ENCODE data around the gene SNRPB2. TPM values are rescaled to one million over a fixed set of nuclear protein-coding genes. Genes with fewer than 3 reads are reported as not detected.

The SNRPB2 gene
- total RNA-seq, 2 experiments from 2014 or later = 86.1 to 99.6 TPM

- Mint-ChIP-seq H3K4me1 (peaks cover 29% of the 10 kb centered on the region), H3K27ac (peak overlapping the region; percentile 55), H3K36me3 (peaks cover 18% of the 10 kb centered on the region), H3K27me3 (peaks cover 40% of the 10 kb centered on the region), H3K9me3 (ENCODE audit: low read depth) (peaks cover 8% of the 10 kb centered on the region), H3K4me3 (no peak overlapping the region)
- CTCF ChIA-PET = interaction anchor here (1.0 to 2.0 kb wide), 5 partner anchors 12 to 52 kb away, joined by 3 to 5 read pairs (median 4); no protein-coding TSS in a partner anchor
- DNase-seq (peak; percentile 60), ATAC-seq (peak; percentile 84)
Measured at GRCh38 chr20:16709017-16709416, 20.8 kb upstream of the SNRPB2 start.

DNA sequence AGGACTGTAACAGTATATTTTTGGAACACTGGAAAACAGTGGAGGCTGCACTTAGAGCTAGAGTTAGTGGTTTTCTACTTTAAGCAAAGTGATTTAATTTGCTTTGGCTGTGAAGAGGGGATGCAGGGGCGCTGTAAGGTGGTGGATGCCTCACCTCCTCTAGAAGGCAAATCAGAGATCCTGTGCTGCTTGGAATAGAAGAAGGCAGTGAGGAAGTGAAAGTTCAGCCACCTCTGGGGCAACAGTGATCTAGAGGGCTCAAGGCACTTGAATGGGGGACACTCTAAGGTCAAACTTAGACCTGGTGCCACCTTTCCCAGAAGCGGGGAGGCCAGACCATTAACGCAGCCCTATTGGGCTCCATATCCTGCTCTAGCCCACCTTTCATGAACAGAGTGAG is 19.0 kb upstream of the SNRPB2 start:
- H3K27me3 Mint-ChIP-seq = peaks cover 42% of the 10 kb centered on the region
- H3K4me1 Mint-ChIP-seq = peaks cover 29% of the 10 kb centered on the region
- DNase-seq (no peak), ATAC-seq (no peak)
- CTCF ChIA-PET = no interaction called here
- H3K9me3 Mint-ChIP-seq (ENCODE audit: low read depth) = peaks cover 6% of the 10 kb centered on the region
- H3K27ac Mint-ChIP-seq = no peak overlapping the region
- H3K36me3 Mint-ChIP-seq = peaks cover 14% of the 10 kb centered on the region
- H3K4me3 Mint-ChIP-seq = no peak overlapping the region

- DNase-seq (no peak), ATAC-seq (no peak)
- H3K4me1 Mint-ChIP-seq = peaks cover 29% of the 10 kb centered on the region
- H3K27me3 Mint-ChIP-seq = peaks cover 44% of the 10 kb centered on the region
- H3K36me3 Mint-ChIP-seq = peaks cover 10% of the 10 kb centered on the region
- H3K9me3 Mint-ChIP-seq (ENCODE audit: low read depth) = peaks cover 3% of the 10 kb centered on the region
- no peak overlapping the region for H3K27ac Mint-ChIP-seq
- CTCF ChIA-PET = no interaction called here
- no peak overlapping the region for H3K4me3 Mint-ChIP-seq
Measured at GRCh38 chr20:16711661-16712258, 18.1 kb upstream of the SNRPB2 start.

GRCh38 chr20:16712511-16712947 is 17.3 kb upstream of the SNRPB2 start:
- DNase-seq = no peak
- no peaks in the 10 kb centered on the region for H3K9me3 Mint-ChIP-seq (ENCODE audit: low read depth)
- H3K4me3 Mint-ChIP-seq = no peak overlapping the region
- no peak for ATAC-seq
- H3K27ac Mint-ChIP-seq = no peak overlapping the region
- peaks cover 28% of the 10 kb centered on the region for H3K4me1 Mint-ChIP-seq
- peaks cover 47% of the 10 kb centered on the region for H3K27me3 Mint-ChIP-seq
- CTCF ChIA-PET = no interaction called here
- peaks cover 7% of the 10 kb centered on the region for H3K36me3 Mint-ChIP-seq

GRCh38 chr20:16713066-16713465 is 16.8 kb upstream of the SNRPB2 start:
- Mint-ChIP-seq H3K4me1 (peaks cover 22% of the 10 kb centered on the region), H3K27ac (no peak overlapping the region), H3K27me3 (peaks cover 47% of the 10 kb centered on the region), H3K36me3 (peaks cover 3% of the 10 kb centered on the region), H3K9me3 (ENCODE audit: low read depth) (no peaks in the 10 kb centered on the region), H3K4me3 (no peak overlapping the region)
- ATAC-seq (no peak), DNase-seq (no peak)
- CTCF ChIA-PET = interaction anchor here (1.5 kb wide), 1 partner anchor 16 kb away, joined by 3 read pairs; no protein-coding TSS in a partner anchor

- peaks cover 10% of the 10 kb centered on the region for H3K4me1 Mint-ChIP-seq
- H3K27me3 Mint-ChIP-seq = peaks cover 53% of the 10 kb centered on the region
- H3K27ac Mint-ChIP-seq = no peak overlapping the region
- no peaks in the 10 kb centered on the region for H3K9me3 Mint-ChIP-seq (ENCODE audit: low read depth)
- CTCF ChIA-PET = interaction anchor here (1.5 kb wide), 1 partner anchor 15 kb away, joined by 3 read pairs; no protein-coding TSS in a partner anchor
- H3K36me3 Mint-ChIP-seq = no peaks in the 10 kb centered on the region
- no peak overlapping the region for H3K4me3 Mint-ChIP-seq
- ATAC-seq (no peak), DNase-seq (no peak)
Measured at GRCh38 chr20:16714242-16714641, 15.6 kb upstream of the SNRPB2 start.

DNA sequence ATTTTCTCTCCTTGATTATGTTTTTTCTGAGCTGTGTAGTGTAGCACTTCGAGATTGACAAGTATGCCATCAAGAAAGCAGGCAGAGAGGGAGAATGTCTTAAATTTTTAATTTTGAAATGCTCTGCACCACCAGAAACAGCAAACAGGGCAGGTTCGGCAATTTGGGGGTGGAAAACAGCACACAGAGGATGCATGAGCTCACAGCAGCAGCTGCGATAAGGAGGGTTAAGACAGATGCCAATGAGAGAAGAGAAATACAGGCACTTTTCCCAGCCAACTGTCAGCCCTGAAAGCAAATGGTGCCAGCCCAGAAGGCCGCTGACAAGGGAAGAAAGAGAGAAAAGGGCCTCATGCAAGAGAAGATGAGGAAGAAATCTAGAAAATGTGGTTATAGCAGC is 15.1 kb upstream of the SNRPB2 start:
- Mint-ChIP-seq H3K27me3 (peaks cover 57% of the 10 kb centered on the region), H3K4me1 (peaks cover 5% of the 10 kb centered on the region), H3K36me3 (no peaks in the 10 kb centered on the region), H3K27ac (no peak overlapping the region), H3K9me3 (ENCODE audit: low read depth) (no peaks in the 10 kb centered on the region), H3K4me3 (no peak overlapping the region)
- DNase-seq (no peak), ATAC-seq (no peak)
- CTCF ChIA-PET = no interaction called here

GRCh38 chr20:16719421-16719820 is 10.4 kb upstream of the SNRPB2 start:
- Mint-ChIP-seq H3K27me3 (peaks cover 70% of the 10 kb centered on the region), H3K4me3 (no peak overlapping the region), H3K9me3 (ENCODE audit: low read depth) (no peaks in the 10 kb centered on the region), H3K36me3 (no peaks in the 10 kb centered on the region), H3K4me1 (no peaks in the 10 kb centered on the region), H3K27ac (no peak overlapping the region)
- ATAC-seq (no peak), DNase-seq (no peak)
- CTCF ChIA-PET = interaction anchor here (2.1 kb wide), 1 partner anchor 11 kb away, joined by 5 read pairs; no protein-coding TSS in a partner anchor

DNA sequence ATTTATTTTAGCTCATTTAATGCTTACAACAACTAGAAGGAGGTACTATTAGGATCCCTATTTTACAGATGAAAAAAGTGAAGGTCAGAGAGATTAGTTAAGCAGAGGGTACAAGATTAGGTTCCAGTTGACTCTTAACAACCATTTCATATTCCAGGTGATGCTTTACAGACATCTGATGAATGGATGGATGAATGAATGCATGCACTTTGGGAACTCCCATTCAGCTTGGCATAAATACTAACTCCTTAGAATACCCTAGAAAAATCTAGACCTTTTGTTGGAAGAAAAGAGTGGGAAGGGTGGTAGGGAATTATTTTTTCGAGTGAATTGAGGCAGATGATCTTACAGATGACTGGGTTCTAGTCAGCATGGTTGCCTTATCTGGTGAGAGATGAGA is 746 bp upstream of the SNRPB2 start:
- ATAC-seq = no peak
- CTCF ChIA-PET = interaction anchor here (0.9 kb wide), 1 partner anchor 15 kb away, joined by 3 read pairs; no protein-coding TSS in a partner anchor
- Mint-ChIP-seq H3K36me3 (peaks cover 30% of the 10 kb centered on the region), H3K4me3 (peak overlapping the region; percentile 90), H3K9me3 (ENCODE audit: low read depth) (peaks cover 3% of the 10 kb centered on the region), H3K4me1 (peaks cover 43% of the 10 kb centered on the region), H3K27ac (peak overlapping the region; percentile 99), H3K27me3 (peaks cover 28% of the 10 kb centered on the region)
- DNase-seq = no peak

DNA sequence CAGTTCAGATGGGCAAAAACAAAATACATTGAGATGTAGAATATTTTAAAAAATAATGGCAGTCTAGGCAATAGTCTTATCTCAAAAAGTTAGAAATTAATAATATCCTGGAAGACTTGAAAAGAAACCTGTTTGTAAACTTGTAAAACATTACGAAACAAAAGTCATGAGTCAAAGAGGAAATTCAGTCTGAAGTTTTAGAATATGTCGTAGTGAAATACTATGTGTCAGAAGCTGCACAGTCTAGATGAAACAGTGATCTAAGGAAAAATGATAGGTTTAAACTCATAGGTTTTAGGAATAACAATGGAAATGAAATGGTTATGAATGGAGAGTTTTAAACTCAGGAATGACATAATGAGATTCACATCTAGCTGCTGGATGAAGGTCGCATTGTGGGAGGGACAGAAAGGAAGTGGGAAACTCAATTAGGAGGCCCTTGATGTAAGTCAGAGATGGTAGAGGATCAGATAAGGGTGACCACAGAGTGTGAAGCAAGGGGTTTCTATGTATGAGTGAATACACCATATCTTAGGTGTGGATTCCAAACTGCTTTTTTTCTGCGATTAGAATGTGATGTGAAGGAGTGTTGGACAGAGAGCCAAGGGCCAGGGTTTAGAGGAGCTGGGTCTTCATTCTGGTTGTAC is 2.8 kb downstream of the SNRPB2 start:
- Mint-ChIP-seq H3K4me3 (peak overlapping the region; percentile 32), H3K27me3 (peaks cover 6% of the 10 kb centered on the region), H3K9me3 (ENCODE audit: low read depth) (peaks cover 3% of the 10 kb centered on the region), H3K4me1 (peaks cover 63% of the 10 kb centered on the region), H3K27ac (peak overlapping the region; percentile 75), H3K36me3 (peaks cover 60% of the 10 kb centered on the region)
- CTCF ChIA-PET = interaction anchor here (1.5 kb wide), 1 partner anchor 24 kb away, joined by 4 read pairs; no protein-coding TSS in a partner anchor
- peak; percentile 65 for DNase-seq
- ATAC-seq = peak; percentile 59

DNA sequence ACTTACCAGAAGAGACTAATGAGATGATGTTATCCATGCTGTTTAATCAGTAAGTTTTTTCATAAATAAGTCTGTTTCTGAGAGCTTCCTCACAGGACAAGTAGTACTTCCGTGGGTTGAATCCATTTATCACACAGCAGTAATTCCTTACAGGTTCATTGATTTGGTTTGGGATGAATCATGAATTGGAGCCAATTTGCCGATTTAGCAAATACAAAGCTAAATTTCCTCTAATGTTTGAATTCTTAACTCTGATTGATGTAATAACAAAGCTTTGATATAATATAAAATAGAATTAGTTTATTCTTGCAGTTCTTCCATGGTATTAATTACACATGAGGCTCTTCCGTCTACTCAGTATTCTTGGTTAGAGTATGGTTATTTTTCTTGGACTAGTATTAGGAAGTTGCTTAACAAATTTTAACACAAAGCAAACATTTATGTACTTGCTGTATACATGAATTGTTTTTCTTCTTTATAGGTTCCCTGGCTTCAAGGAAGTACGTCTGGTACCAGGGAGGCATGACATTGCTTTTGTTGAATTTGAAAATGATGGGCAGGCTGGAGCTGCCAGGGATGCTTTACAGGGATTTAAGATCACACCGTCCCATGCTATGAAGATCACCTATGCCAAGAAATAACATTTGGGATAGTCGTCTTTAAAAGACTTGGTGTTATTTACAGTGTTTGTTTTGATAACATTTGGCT is 10.7 kb downstream of the SNRPB2 start:
- H3K4me3 Mint-ChIP-seq = no peak overlapping the region
- CTCF ChIA-PET = interaction anchor here (0.7 to 1.0 kb wide), 2 partner anchors 11 to 35 kb away, joined by 3 read pairs; no protein-coding TSS in a partner anchor
- peaks cover 48% of the 10 kb centered on the region for H3K36me3 Mint-ChIP-seq

DNA sequence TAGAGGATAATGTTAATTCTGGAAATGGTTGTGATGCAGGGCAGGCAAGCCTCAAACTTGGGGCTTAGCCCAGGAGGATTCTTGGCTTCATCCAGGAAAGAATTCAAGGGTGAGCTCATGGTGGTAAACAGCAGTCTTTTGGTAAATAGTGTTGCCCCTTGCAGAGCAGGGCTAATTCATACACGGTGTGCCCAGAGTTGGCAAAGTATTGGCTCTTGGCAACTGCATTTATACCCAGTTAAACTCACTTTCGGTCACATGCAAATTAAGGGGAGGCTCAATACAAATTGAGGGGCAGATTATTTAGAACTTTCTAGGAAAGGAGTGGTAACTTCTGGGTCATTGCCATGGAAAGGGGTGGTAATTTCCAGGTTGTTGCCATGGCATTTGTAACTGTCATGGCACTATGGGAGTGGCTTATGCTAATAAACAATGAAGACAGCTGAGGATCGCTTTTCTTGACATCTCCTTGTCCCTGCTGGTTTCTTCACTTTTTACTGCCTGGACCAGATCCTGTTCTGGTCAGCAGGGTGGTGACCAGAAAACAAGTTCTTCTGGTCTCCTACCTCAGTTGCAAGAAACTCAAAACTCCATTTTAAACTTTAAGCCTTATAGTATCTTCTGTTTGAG is 14.5 kb downstream of the SNRPB2 start:
- CTCF ChIA-PET = no interaction called here
- no peak for ATAC-seq
- no peaks in the 10 kb centered on the region for H3K9me3 Mint-ChIP-seq (ENCODE audit: low read depth)

More for the DNA sequence above, 10.7 kb downstream of the SNRPB2 start:
- no peak overlapping the region for H3K27ac Mint-ChIP-seq
- no peak for DNase-seq
- no peaks in the 10 kb centered on the region for H3K9me3 Mint-ChIP-seq (ENCODE audit: low read depth)
- ATAC-seq = no peak
- peaks cover 6% of the 10 kb centered on the region for H3K4me1 Mint-ChIP-seq
- H3K27me3 Mint-ChIP-seq = peaks cover 4% of the 10 kb centered on the region

DNA sequence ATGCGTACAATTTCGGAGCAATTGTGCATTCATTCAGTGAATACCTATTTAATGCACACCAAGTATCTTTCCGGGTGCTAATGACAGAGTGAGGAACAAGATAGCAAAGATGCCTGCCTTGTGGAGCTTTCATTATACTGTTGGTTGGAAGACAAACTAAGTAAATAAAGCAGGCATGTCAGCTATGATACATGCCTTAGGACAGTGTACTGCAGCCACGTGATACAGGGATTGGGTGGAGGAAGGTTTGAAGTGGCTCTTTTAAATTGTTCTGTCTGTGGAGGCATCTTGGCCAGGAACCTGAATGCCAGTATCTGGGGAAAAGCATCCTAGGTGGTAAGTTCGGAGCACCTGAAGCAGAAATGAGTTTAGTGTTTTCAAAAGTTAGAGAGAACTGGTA is 15.4 kb downstream of the SNRPB2 start:
- Mint-ChIP-seq H3K9me3 (ENCODE audit: low read depth) (no peaks in the 10 kb centered on the region), H3K4me1 (no peaks in the 10 kb centered on the region), H3K36me3 (peaks cover 19% of the 10 kb centered on the region), H3K4me3 (no peak overlapping the region), H3K27ac (no peak overlapping the region), H3K27me3 (peaks cover 15% of the 10 kb centered on the region)
- no peak for DNase-seq
- no peak for ATAC-seq
- CTCF ChIA-PET = no interaction called here

More for the DNA sequence above, 14.5 kb downstream of the SNRPB2 start:
- H3K4me1 Mint-ChIP-seq = no peaks in the 10 kb centered on the region
- peaks cover 10% of the 10 kb centered on the region for H3K27me3 Mint-ChIP-seq
- H3K36me3 Mint-ChIP-seq = peaks cover 29% of the 10 kb centered on the region
- H3K4me3 Mint-ChIP-seq = no peak overlapping the region
- H3K27ac Mint-ChIP-seq = no peak overlapping the region
- no peak for DNase-seq
